HCT116 (cell line): ENCODE results near the gene STYXL2. TPM values are rescaled to one million over a fixed set of nuclear protein-coding genes. Genes with fewer than 3 reads are reported as not detected.

Experiments
- ATAC-seq: fragments of 200-7000 bp; cut with Tn5 transposase; 2 replicates; pipeline ENCODE4 v1.9.1; 2020; ENCODE audit warnings: mild to moderate bottlenecking, moderate library complexity
- BruUV-seq: library from RNA; stranded (reverse); fragments of 400-500 nt; replicated peaks from 2 replicates; lab custom pipeline; 2021; lab: Mats Ljungman, UMichigan
- CTCF ChIA-PET: fragments of 300-600 bp; sonication (Branson Sonifier 250); formaldehyde crosslinking; loops from one replicate; lab custom pipeline; 2021; ENCODE audit warnings: antibody characterized with exemption; lab: Charles Lee
- POLR2A ChIA-PET: fragments of 300-600, 350-600 bp; sonication (Branson Sonifier 250); formaldehyde crosslinking; loops from one replicate; lab custom pipeline; 2021; ENCODE audit warnings: antibody characterized with exemption; lab: Charles Lee
- RAD21 ChIA-PET, 2 experiments: fragments of 300-600 bp; sonication (Branson Sonifier 250); formaldehyde crosslinking; loops; one replicate each; lab custom pipeline; 2023; ENCODE audit warnings: low total read pairs in 2 of 2; ENCODE audit not compliant: uncharacterized antibody in 2 of 2, unreplicated experiment in 2 of 2, low non-redundant PET in 1 of 2; lab: Charles Lee
- DNase-seq: peaks from one replicate; pipeline ENCODE4 v3.0.0-alpha.2; 2010; ENCODE audit warnings: low read depth, low spot score
- H2AFZ ChIP-seq: fragments of 200-600 bp; shearing (Covaris generic), sonication (generic); 2 replicates; pipeline ENCODE4 v1.6.1; 2017; ENCODE audit warnings: low read depth, mixed run types, mixed read lengths, antibody characterized with exemption, low read length; ENCODE audit not compliant: poor library complexity, severe bottlenecking
- H3K27ac ChIP-seq: 2 replicates; pipeline ENCODE4 v1.5.1; 2012; ENCODE audit warnings: low read depth, low read length
- H3K27me3 ChIP-seq: fragments of 200-600 bp; sonication (generic); 2 replicates; pipeline ENCODE4 v1.6.1; 2016; ENCODE audit warnings: mixed run types, low read length, mixed read lengths; ENCODE audit not compliant: insufficient read depth
- H3K36me3 ChIP-seq, 2 experiments: fragments of 200-500 bp in 1 of 2; fragments of 200-600 bp in 1 of 2; sonication (Bioruptor generic) in 1 of 2; sonication (generic) in 1 of 2; 2 replicates each; pipeline versions ENCODE4 v1.5.1 to v1.6.1; 2014 to 2016; ENCODE audit warnings: low read length in 2 of 2, inconsistent platforms in 1 of 2, mixed read lengths in 1 of 2, mixed run types in 1 of 2; ENCODE audit not compliant: insufficient read depth in 2 of 2, control insufficient read depth in 1 of 2
- H3K4me1 ChIP-seq, 2 experiments: fragments of 200-600 bp in 1 of 2; sonication (generic) in 1 of 2; 2 replicates each; pipeline versions ENCODE4 v1.5.1 to v1.6.1; 2012 to 2017; ENCODE audit warnings: low read length in 2 of 2, inconsistent platforms in 1 of 2, mild to moderate bottlenecking in 1 of 2, mixed read lengths in 1 of 2, mixed run types in 1 of 2, moderate library complexity in 1 of 2; ENCODE audit not compliant: insufficient read depth in 2 of 2, control insufficient read depth in 1 of 2
- H3K4me2 ChIP-seq: fragments of 200-600 bp; sonication (generic); 2 replicates; pipeline ENCODE4 v1.6.1; 2017; ENCODE audit warnings: mixed run types, low read length, mixed read lengths
- H3K4me3 ChIP-seq, 2 experiments: fragments of 200-600 bp in 1 of 2; sonication (generic) in 1 of 2; replicated peaks in 1 of 2; 2 replicates each; pipeline ENCODE4 v1.5.1; 2011 to 2016; ENCODE audit warnings: low read length in 2 of 2, control low read depth in 1 of 2, low read depth in 1 of 2, mild to moderate bottlenecking in 1 of 2, mixed read lengths in 1 of 2, mixed run types in 1 of 2
- H3K79me2 ChIP-seq: fragments of 200-600 bp; sonication (generic); 2 replicates; pipeline ENCODE4 v1.6.1; 2017; ENCODE audit warnings: mild to moderate bottlenecking, mixed run types, low read length, moderate library complexity, mixed read lengths; ENCODE audit not compliant: insufficient read depth
- H3K9ac ChIP-seq: fragments of 200-600 bp; sonication (generic); 2 replicates; pipeline ENCODE4 v1.6.1; 2016; ENCODE audit warnings: low read length, mixed read lengths
- H3K9me2 ChIP-seq: fragments of 200-600 bp; sonication (generic), shearing (Covaris generic); 2 replicates; pipeline ENCODE4 v1.6.1; 2017; ENCODE audit warnings: mixed run types, mild to moderate bottlenecking, moderate library complexity; ENCODE audit not compliant: insufficient read depth
- H3K9me3 ChIP-seq, 2 experiments: fragments of 200-500 bp in 1 of 2; fragments of 200-600 bp in 1 of 2; sonication (Bioruptor generic) in 1 of 2; sonication (generic) in 1 of 2; 2 replicates each; pipeline ENCODE4 v1.6.1; 2014 to 2017; ENCODE audit warnings: low read length in 2 of 2, mixed read lengths in 2 of 2, inconsistent platforms in 1 of 2, low read depth in 1 of 2, mild to moderate bottlenecking in 1 of 2, mixed run types in 1 of 2, moderate library complexity in 1 of 2; ENCODE audit not compliant: control insufficient read depth in 1 of 2, insufficient read depth in 1 of 2
- H4K20me1 ChIP-seq: fragments of 200-600 bp; sonication (generic), shearing (Covaris generic); 2 replicates; pipeline ENCODE4 v1.6.1; 2017; ENCODE audit warnings: mixed run types, mild to moderate bottlenecking, moderate library complexity; ENCODE audit not compliant: insufficient read depth
- CBX3 ChIP-seq: IDR thresholded peaks from 2 replicates; pipeline ENCODE4 v1.6.1; 2012; ENCODE audit warnings: low read depth
- EGR1 ChIP-seq: IDR thresholded peaks from 2 replicates; pipeline ENCODE4 v1.6.1; 2012; ENCODE audit warnings: low read depth
- EZH2 ChIP-seq: fragments of 200-600 bp; sonication (generic); IDR thresholded peaks from 2 replicates; pipeline ENCODE4 v1.6.1; 2017; ENCODE audit warnings: antibody characterized with exemption, mixed run types
- FOSL1 ChIP-seq: IDR thresholded peaks from 2 replicates; pipeline ENCODE4 v1.6.1; 2012; ENCODE audit warnings: low read depth
- JUND ChIP-seq: IDR thresholded peaks from 2 replicates; pipeline ENCODE4 v1.6.1; 2012
- POLR2AphosphoS5 ChIP-seq: IDR thresholded peaks from 2 replicates; pipeline ENCODE4 v1.6.1; 2011; ENCODE audit warnings: mild to moderate bottlenecking, low read depth, low read length, moderate library complexity
- RAD21 ChIP-seq: IDR thresholded peaks from 2 replicates; pipeline ENCODE4 v1.6.1; 2012; ENCODE audit warnings: low read depth, mild to moderate bottlenecking
- SIN3A ChIP-seq: IDR thresholded peaks from 2 replicates; pipeline ENCODE4 v1.6.1; 2012; ENCODE audit warnings: low read depth
- SP1 ChIP-seq: IDR thresholded peaks from 2 replicates; pipeline ENCODE4 v1.6.1; 2012; ENCODE audit warnings: low read depth
- SRF ChIP-seq: IDR thresholded peaks from 2 replicates; pipeline ENCODE4 v1.6.1; 2012; ENCODE audit warnings: low read depth
- ZNF274 ChIP-seq: fragments of 200-500 bp; sonication (Bioruptor generic); IDR thresholded peaks from 2 replicates; pipeline ENCODE4 v1.6.1; 2014; ENCODE audit warnings: mild to moderate bottlenecking, low read depth, low read length, inconsistent platforms
- intact Hi-C: fragments of 100-400 bp; cut with micrococcal nuclease; formaldehyde crosslinking; loops from 2 replicates; pipeline ENCODE4 v1.10.0; 2022
- total RNA-seq: library from RNA; stranded (reverse); gene quantifications from one replicate; pipeline ENCODE4 v1.2.1, GENCODE V29; 2021; ENCODE audit not compliant: unreplicated experiment
- TF ChIP-seq, protein P1 (sequence below): IDR thresholded peaks from 2 replicates; pipeline ENCODE4 v1.6.1; 2012; ENCODE audit warnings: low read depth
- TF ChIP-seq, protein P2 (sequence below): IDR thresholded peaks from 2 replicates; pipeline ENCODE4 v1.6.1; 2012

STYXL2 gene
- total RNA-seq, 1 experiment from 2014 or later: not detected

DNA sequence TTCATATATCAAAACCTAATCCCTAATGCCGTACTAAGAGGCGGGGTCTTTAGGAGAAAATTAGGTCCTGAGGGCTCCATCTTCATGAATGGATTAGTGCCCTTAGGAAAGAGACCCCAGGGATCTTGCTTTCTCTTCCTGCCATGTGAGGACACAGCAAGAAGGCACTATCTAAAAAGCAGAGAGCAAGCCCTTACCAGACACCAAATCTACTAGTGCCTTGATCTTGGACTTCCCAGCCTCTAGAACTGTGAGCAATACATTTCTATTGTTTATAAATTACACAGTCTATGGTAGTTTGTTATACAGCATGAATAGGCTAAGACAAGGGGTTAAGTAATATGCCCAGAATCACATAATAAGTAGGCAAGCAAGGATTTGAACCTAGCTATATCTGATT is 42.9 kb downstream of the STYXL2 start:
- Histone ChIP-seq H3K9ac (no peak overlapping the region), H3K36me3 (no peaks in the 10 kb centered on the region), H3K4me3 (no peak overlapping the region), H3K9me3 (no peaks in the 10 kb centered on the region), H2AFZ (no peak overlapping the region), H3K27me3 (no peaks in the 10 kb centered on the region), H3K4me1 (peaks cover 0 to 7% of the 10 kb centered on the region in 2 experiments; a peak in 1 of 4 replicates), H3K27ac (no peak overlapping the region), H3K9me2 (no peaks in the 10 kb centered on the region), H3K79me2 (no peaks in the 10 kb centered on the region), H4K20me1 (no peaks in the 10 kb centered on the region), H3K4me2 (no peak overlapping the region)
- no TSS peak for BruUV-seq
- DNase-seq: no peak
- TF ChIP-seq RAD21 (no peak), FOSL1 (no peak), POLR2AphosphoS5 (no peak), CBX3 (no peak), EZH2 (no peak)
- TF ChIP-seq, protein P1, sequence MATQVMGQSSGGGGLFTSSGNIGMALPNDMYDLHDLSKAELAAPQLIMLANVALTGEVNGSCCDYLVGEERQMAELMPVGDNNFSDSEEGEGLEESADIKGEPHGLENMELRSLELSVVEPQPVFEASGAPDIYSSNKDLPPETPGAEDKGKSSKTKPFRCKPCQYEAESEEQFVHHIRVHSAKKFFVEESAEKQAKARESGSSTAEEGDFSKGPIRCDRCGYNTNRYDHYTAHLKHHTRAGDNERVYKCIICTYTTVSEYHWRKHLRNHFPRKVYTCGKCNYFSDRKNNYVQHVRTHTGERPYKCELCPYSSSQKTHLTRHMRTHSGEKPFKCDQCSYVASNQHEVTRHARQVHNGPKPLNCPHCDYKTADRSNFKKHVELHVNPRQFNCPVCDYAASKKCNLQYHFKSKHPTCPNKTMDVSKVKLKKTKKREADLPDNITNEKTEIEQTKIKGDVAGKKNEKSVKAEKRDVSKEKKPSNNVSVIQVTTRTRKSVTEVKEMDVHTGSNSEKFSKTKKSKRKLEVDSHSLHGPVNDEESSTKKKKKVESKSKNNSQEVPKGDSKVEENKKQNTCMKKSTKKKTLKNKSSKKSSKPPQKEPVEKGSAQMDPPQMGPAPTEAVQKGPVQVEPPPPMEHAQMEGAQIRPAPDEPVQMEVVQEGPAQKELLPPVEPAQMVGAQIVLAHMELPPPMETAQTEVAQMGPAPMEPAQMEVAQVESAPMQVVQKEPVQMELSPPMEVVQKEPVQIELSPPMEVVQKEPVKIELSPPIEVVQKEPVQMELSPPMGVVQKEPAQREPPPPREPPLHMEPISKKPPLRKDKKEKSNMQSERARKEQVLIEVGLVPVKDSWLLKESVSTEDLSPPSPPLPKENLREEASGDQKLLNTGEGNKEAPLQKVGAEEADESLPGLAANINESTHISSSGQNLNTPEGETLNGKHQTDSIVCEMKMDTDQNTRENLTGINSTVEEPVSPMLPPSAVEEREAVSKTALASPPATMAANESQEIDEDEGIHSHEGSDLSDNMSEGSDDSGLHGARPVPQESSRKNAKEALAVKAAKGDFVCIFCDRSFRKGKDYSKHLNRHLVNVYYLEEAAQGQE: no peak
- no peak for ATAC-seq
- RAD21 ChIA-PET: no interaction called here
- POLR2A ChIA-PET: no interaction called here
- CTCF ChIA-PET: no interaction called here
- intact Hi-C loops: no loop called here

DNA sequence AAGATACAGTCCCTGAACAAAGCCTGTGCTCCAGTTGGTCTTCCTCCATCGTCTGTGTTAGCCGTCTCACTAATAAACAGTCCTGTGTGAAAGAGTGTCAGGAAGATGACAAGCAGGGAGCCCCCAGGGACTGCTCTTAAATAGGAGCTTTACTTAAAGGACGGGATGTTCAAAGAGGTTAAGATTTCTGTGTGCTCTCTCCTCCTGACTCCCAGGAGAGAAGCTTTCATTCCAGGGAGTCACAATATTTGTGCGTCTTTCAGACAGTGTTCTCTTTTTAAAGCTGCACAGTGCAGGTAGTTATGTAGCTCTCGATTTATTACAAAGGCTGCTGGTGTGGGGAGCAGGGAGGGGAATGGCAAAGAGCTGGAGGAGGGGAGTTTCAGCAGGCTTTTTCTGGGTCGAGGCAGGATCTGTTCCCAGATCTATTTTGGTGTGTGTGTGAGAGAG is 43.5 kb downstream of the STYXL2 start:
- BruUV-seq: no TSS peak
- DNase-seq: no peak
- H3K9me3 ChIP-seq: no peaks in the 10 kb centered on the region
- ChIA-PET RAD21 (no interaction called here), POLR2A (no interaction called here), CTCF (no interaction called here)
- peaks cover 0 to 7% of the 10 kb centered on the region in 2 experiments; a peak in 1 of 4 replicates for H3K4me1 ChIP-seq
- H3K27ac ChIP-seq: no peak overlapping the region
- no peak for ATAC-seq
- H3K36me3 ChIP-seq: no peaks in the 10 kb centered on the region
- H2AFZ ChIP-seq: no peak overlapping the region
- no peak overlapping the region for H3K4me3 ChIP-seq
- H3K79me2 ChIP-seq: no peaks in the 10 kb centered on the region
- H3K9me2 ChIP-seq: no peaks in the 10 kb centered on the region
- H4K20me1 ChIP-seq: no peaks in the 10 kb centered on the region
- no peaks in the 10 kb centered on the region for H3K27me3 ChIP-seq
- H3K9ac ChIP-seq: no peak overlapping the region
- H3K4me2 ChIP-seq: no peak overlapping the region
- intact Hi-C loops: no loop called here
- TF ChIP-seq SIN3A (no peak), SP1 (no peak), EGR1 (no peak), CBX3 (no peak), ZNF274 (no peak), JUND (no peak), SRF (no peak)
- TF ChIP-seq, protein P2, sequence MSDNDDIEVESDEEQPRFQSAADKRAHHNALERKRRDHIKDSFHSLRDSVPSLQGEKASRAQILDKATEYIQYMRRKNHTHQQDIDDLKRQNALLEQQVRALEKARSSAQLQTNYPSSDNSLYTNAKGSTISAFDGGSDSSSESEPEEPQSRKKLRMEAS: no peak
- TF ChIP-seq, protein P1: no peak
